HG03135 (cell line): Measurements from ENCODE around the gene USP12.
"Not testable (repeated sequence)": the region's sequence is repeated elsewhere in the genome, so short reads cannot be mapped to it uniquely, and the experiment has no call there.

ENCODE experiments used
- ATAC-seq: cut with Tn5 transposase; IDR thresholded peaks from one replicate; pipeline ENCODE4 v1.9.1; 2021; ENCODE audit warnings: mild to moderate bottlenecking, moderate library complexity; ENCODE audit not compliant: unreplicated experiment

The USP12 gene, protein sequence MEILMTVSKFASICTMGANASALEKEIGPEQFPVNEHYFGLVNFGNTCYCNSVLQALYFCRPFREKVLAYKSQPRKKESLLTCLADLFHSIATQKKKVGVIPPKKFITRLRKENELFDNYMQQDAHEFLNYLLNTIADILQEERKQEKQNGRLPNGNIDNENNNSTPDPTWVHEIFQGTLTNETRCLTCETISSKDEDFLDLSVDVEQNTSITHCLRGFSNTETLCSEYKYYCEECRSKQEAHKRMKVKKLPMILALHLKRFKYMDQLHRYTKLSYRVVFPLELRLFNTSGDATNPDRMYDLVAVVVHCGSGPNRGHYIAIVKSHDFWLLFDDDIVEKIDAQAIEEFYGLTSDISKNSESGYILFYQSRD

DNA sequence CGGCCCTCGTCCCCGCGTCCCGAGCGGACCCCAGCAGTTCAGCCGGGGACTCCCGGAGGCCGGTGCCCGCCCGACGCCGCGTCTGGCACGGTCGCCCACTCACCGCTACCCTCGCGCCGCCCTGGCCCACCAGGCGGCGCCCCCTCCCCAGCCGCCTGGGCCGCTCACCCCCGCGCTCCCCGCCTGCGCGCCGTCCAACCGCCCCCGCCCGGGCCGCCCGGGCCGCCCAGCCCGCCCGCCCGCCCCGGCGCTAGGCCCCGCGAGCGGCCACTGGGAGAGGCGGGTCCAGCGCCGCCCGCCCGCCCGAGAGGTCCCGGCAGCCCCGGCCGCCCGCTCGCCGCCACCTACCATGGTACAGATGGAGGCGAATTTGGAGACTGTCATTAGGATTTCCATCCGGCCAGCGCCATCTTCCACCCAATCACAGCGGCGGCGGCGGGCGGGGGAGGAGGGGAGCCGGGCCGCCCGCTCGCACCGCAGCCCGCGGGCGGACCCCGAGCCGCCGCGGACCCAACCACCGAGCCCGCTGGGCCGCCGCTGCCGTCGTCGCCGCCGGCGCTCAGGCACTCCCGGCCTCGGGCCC, at the start of gene USP12:
Gene USP12 (minus strand): TSS at position 568 of the 583 bp plus-strand sequence. CDS start 172 bp downstream, at position 396.
- peak; percentile 12 for ATAC-seq

DNA sequence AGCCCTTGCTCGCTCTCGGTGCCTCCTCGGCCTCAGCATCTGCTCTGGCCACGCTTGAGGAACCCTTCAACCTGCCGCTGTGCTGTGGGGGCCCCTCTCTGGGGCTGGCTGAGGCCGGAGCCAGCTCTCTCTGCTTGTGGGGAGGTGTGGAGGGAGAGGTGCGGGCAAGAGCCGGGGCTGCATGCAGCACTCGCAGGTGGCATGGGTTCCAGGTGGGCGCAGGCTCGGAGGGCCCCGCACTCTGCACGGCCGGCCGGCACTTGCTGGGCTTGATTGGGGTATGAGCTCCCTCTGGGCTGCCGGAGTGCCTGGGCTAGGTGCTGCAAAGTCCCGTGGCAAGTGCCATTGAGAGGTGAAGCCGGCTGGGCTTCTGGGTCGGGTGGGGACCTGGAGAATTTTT, 48.0 kb upstream of the USP12 start:
- ATAC-seq: no peak

DNA sequence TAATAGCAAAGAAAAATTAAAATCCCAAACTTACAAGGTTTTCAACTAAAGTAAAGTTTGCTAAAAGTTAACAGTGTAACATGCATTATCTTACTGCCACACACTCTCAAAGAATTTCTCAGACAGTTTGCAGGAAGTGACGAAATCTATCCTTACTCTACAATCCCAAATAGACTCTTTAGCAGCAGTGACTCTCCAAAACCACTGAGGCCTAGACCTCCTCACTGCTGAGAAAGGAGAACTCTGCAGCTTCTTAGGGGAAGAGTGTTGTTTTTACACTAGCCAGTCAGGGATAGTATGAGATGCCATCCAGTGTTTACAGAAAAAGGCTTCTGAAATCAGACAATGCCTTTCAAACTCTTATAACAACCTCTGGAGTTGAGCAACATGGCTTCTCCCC, 47.2 kb upstream of the USP12 start:
- not testable (repeated sequence) for ATAC-seq

DNA sequence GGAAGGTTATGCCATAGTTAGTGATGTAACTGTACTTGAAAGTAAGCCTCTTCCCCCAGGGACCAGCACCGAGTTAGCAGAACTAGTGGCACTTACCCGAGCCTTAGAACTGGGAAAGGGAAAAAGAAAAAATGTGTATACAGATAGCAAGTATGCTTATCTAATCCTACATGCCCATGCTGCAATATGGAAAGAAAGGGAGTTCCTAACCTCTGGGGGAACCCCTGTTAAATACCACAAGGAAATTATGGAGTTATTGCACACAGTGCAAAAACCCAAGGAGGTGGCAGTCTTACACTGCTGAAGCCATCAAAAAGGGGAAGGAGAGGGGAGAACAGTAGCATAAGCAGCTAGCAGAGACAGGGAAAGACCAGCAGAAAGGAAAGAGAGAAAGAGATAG, 46.2 kb upstream of the USP12 start:
- not testable (repeated sequence) for ATAC-seq

DNA sequence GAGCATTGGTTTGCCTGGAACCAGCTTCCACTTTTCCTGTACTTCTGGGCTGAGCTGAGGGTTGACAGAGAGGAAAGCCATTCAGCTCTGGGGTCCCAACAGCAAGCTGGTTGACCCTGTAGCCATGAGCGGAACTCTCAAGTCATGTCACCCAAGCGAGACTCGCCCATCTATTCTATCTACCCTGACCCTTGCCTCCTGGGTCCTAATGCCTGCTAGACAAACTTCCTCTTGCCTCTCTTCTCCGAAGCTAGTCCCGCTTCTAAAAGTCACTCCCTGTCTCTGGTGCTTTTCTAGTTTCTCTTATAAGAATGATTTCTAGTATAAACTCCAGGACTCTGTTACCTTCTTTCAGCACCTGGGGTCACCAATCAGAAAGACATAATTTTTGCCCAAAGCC, 41.8 kb upstream of the USP12 start:
- not testable (repeated sequence) for ATAC-seq

DNA sequence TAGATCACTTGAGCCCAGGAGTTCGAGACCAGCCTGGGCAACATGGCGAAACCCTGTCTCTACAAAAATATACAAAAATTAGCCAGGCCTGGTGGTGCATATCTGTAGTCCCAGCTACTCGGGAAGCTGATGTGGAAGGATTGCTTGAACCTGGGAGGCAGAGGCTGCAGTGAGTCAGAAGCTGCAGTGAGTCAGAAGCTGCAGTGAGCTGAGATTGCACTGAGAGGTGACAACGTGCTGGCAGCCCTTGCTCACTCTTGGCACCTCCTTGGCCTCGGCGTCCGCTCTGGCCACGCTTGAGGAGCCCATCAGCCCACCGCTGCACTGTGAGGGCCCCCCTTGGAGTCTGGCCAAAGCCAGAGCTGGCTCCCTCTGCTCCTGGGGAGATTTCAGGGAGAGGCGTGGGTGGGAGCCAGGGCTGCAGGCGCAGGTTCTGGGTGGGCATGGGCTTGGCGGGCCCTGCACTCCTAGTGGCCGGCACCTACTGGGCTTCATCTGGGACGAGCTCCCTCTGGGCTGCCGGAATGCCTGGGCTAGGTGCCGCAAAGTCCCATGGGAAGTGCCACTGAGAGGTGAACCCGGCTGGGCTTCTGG, 40.3 kb upstream of the USP12 start:
- no peak for ATAC-seq

DNA sequence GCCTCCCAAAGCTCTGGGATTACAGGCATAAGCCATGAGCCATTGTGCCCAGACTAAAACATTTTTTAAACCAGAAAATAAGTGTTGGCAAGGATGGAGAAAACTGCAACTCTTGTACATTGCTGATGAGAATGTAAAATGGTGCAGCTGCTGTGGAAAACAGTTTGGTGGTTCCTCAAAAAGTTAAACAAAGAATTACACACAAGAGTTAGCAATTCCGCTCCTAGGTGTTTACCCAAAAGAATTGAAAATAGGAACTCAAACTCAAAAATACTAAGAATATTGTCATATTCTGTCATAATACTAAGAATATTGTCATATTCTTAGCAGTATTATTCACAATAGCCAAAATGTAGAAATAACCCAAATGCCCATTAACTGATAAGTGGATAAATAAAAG, 39.7 kb upstream of the USP12 start:
- no peak for ATAC-seq

DNA sequence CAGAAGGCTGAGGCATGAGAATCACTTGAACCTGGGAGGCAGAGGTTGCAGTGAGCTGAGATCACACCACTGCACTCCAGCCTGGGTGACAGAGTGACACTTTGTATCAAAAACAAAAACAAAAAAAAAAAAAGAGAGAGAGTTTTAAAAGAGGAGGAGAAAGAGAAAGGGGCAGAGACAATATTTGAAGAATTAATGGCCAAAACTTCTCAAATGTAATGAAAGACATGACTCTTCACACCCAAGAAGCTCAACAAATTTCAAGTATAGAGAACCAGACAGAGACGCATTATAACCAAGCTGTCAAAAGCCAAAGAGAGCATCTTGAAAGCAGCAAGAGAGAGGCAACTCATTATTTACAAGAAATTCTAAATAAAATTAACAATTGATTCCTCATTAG, 36.9 kb upstream of the USP12 start:
- ATAC-seq: no peak

DNA sequence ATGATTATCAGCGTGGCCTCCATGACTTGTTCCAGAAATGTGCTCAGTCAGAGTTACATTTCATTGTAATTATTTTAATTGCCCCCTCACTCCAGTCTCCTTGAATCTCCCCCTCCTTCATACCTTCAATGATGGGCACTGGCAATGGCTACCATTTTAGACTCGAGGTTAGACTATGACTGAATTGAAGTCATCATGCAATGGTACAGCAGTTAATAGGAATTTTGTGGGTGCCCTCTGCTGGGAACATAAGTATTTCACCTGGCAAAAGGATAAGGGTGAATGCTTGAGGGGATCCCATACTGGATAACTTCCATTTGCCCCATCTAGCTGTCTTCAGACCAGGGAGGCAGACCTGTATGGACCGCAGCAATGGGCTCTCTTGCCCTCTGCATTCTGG, 32.2 kb upstream of the USP12 start:
- ATAC-seq: no peak

DNA sequence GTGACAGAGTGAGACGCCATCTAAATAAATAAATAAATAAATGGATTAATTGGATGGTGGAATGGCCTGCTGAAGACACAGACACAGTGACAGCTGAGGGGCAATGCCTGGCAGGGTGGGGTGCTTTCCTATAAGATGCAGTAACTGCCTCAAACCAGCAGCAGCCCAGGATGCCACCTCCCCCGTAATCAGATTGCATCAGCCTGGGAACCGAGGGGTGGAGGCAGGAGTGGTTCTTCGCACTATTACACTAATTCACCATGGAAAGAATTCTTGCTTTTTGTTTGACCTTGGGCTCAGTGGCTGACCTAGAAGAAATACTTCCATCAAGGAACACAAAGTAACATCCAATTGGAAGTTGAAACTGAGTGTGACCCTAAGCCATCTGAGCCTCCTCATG, 31.6 kb upstream of the USP12 start:
- ATAC-seq: no peak

DNA sequence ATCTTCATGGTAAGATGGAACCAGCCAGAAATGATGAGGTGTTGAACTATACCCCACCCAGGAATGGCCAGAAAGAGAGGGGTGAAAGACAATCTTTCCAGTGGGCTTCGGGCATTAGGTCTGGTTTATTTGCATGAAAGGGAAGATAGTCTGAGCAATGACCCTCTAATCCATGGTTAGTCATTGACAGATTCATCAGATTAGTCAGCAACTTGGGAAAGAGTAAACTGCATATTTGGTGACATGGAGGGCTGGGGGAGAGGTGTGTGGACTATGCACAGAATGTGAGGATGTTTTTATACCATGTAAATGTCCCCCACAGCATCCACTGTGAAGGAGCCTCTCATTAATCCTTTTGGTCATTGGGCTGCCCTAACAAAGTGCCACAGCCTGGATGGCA, 30.1 kb upstream of the USP12 start:
- ATAC-seq: no peak

DNA sequence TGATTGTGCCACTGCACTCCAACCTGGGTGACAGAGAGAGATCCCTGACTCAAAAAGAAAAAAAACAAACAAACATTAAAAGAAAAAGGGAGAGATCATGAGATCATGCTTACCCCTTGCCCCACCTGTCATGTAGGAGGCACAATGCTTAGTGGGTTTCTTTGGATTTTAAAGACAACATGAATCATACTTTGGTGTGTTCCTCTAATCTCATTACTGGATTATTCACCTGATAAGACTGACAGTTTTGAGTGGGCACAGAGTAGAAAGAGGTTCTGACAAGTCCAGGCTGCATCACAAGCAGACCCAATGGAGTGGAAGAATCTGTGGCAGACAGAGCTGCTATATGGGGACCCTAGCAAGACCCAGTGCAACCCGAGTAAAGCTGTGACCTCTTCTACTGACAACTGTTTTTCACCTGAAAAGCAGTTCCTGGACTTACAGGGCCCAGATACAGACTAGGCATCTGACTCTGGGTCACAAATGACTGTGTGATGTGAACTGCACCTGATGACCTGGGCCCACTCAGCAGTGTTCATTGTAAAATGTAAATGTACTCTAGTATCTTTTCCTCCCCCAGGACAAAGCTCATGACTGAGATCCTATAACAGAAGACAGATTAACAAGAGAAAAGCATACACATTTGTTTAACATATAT, 28.9 kb upstream of the USP12 start:
- ATAC-seq: no peak

DNA sequence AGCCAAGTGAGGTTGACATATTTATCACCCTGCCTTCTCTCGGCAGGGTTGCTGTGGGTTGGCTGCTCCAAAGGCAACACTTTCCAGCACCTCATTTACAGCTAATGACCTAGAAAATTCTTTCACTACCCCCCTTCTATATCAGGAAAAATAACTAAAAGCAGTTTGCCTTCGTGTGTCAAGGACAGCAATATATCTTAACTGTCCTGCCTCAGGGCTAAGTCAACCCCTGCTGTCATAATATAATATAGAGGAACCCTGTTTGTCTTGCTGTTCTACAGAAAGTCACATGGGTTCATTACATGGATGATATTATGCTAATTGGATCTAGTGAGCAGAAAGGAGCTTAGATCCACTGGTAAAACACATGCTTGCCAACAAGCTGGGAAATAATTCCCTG, 28.1 kb upstream of the USP12 start:
- no peak for ATAC-seq

DNA sequence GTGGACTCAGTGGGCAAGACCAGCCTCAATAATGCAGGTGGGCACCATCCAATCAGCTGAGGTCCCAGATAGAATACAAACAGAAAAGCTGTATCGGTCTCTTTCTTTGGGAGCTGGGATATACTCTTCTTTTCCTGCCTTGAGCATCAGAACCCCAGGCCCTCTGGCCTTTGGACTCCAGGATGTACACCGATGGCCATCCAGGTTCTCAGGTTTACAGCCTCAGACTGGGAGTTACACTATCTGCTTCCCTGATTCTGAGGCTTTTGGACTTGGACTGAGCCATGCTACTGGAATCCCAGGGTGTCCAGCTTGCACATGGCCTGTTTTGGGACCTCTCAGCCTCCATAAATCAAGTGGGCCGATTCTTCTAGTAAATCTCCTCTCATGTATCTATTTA, 27.6 kb upstream of the USP12 start:
- ATAC-seq: no peak

DNA sequence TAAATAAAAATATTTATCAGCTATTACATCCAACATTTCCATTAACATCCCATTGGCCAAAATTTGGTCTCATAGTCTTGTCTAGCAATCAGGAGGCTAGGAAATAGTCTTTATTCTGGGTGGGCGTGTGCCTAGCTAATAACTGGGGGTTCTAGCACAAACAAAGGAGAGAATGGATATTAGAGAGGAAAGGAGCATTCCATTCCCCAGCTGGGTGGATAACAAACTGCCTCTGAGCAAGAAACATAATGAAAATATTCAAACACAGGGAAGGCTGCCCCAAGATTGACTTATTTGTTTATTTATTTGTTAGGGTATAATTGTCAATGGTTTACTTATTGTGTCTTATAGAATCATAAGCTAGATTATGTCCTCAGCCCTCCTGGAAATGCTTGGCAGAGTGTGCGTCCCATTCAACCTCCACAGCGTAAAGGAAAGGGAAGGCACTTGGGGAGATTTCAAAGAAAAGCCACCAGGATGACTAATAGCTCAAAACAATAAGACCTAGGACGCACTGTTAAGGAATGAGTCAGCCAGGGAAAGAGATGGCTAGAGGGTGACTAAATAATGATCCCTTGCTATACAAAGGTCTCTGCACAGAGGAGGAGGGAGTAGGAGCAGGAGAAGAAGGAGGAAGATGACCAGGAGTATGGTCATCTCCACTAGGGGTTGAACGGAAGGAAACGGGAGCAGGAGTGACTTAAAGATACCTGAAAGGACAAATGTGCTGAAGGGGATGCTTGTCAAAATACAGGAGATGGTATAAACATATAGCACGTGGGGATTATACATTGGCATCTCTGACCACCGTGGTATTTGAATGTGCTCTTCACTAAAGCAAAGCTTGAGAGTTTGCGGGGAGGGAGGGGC, 23.5 kb upstream of the USP12 start:
- ATAC-seq: no peak

DNA sequence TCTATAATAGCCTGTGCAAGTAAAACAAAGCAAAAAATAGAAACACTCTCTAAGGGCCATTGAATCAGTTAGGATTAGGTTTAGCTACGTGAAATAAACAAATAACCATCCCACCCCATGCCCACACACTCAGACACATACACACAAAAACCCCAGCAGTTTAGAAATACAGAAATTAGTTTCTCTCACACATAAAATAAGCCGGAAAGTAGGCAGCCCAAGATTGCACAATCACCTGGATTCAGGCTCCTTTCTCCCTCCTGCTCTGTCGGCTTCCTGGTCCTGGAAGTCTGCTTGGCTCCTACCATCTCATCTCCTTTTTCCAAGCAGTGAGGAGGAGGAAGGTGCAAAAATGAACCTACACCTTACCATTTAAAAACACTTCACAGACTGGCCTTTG, 22.6 kb upstream of the USP12 start:
- no peak for ATAC-seq

DNA sequence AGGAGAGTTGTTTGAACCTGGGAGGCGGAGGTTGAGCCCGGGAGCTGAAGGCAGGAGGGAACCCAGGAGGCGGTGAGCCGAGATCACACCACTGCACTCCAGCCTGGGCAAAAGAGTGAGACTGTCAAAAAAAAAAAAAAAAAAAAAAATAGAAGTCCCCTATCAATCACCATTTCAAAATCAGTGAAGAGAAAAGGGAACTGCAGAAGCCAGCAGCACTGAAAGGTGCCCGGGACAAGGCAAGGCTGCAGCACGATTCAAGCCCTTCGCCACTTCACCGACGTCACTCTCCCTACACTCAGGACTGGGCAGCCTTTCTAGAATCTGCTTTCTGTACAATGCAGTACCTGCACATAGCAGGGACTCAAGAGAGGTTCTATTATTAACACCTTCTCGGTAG, 21.9 kb upstream of the USP12 start:
- ATAC-seq: no peak

DNA sequence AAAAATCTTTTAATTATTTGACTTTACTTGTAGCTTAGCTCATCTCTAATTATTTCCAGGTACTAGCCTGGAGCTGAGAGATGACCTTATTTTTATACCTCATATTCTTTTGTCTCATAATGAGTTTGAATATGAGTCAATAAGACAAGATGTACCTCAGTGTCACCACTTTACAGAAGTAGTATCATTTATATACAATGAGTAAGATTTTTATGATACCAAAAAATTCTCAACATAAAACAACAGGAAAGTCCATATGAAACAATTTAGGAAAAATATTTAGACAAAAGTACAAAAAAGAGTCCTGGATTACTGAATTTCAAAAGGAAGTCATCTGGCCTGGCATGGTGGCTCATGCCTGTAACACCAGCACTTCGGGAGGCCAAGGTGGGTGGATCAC, 21.4 kb upstream of the USP12 start:
- no peak for ATAC-seq

DNA sequence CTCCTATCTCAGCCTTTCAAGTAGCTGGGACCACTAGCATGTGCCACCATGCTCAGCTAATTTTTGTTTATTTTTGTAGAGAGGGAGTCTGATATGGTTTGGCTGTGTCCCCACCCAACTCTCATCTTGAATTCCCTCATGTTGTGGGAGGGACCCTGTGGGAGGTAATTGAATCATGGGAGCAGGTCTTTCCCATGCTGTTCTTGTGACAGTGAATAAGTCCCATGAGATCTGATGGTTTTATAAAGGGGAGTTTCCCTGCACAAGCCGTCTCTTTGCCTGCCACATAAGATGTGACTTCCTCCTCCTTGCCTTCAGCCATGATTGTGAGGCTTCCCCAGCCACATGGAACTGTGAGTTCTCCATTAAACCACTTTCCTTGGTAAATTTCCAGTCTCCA, 20.8 kb upstream of the USP12 start:
- not testable (repeated sequence) for ATAC-seq

DNA sequence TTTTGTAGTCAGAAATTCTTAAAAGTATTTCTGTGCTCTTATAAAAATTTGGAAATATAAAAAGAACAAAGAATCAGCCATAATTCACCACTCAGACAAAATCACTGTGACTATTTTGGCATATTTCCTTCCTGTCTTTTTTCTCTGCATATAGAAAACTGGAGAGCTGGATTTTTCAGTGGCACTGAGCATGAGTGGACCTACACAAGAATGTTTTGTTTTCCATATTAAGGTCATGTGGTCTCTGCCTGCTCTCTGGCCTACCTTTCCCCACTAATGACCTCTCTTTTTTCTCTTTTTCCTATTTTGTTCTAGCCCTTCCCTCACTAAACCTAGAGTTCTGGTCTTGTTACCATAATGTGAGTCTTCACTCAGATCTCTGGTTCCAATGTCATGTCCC, 17.6 kb upstream of the USP12 start:
- ATAC-seq: no peak

DNA sequence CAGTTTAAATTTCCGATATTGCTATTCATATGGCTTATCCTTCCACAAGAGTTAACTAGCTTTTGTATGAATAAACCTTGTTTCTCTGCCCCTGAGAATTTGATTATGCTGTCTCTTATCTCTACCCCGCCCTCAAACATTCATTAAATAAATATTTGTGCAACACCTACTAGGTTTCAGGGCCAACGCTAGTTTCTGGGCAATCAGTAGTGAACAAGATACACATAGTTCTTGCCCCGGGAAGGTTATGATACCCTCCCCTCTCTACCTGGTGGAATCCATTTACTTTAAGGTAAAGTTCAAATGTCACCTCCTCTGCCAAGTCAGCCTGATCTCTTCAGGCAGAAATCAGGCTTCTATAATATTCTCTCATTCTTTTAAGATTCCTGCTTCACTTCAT, 16.6 kb upstream of the USP12 start:
- no peak for ATAC-seq
